HG02840 (cell line): ENCODE results near the gene SPATS2.
"Not testable (repeated sequence)": the region's sequence is repeated elsewhere in the genome, so short reads cannot be mapped to it uniquely, and the experiment has no call there.

ENCODE experiments used
- ATAC-seq: cut with Tn5 transposase; IDR thresholded peaks from one replicate; pipeline ENCODE4 v1.9.1; 2021; ENCODE audit warnings: mild to moderate bottlenecking, moderate library complexity, moderate number of reproducible peaks; ENCODE audit not compliant: unreplicated experiment, low FRiP score

The SPATS2 gene

DNA sequence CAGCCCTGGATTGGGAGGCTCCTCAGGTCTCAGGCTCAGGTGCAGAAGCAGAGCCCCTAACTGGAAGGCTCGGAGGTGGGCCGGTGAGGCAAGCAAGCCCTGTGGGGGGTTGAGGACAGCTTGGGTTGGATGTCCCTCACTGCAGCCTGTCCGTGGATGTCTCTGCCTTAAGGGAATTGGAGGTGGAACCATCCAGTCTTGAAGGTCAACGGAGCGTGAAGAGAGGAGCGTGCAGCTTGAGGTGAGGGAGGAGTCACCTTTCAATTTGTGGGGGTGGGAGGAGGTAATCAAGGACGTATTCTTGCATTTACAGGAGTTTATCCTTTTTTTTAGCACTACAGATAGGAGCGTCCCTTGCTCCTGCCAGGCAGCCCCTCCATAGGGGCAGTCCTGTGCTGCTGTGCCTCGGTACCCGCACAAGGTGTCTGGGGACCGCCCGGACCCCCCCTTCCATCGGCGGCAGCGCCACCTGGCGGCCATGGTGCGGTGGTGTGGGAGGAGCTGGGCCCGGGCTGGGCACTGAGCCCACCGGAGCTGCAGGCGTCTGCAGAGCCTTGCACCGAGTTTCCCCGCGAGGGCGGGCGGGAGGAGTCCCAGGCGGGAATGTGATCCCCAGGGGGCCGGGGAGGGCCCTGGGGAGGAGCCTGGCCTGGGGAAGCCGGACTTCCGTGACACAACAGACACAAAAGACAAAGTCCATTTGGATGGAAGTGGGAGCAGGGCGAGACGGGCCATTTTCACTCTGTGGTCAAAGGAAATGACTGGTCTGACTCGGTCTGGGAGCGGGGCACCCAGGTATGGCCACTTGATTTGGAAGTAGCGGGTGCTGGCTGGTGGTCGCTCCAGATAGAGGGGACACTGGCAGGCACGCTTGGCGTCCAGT is 19.7 kb upstream of the SPATS2 start:
- no peak for ATAC-seq

DNA sequence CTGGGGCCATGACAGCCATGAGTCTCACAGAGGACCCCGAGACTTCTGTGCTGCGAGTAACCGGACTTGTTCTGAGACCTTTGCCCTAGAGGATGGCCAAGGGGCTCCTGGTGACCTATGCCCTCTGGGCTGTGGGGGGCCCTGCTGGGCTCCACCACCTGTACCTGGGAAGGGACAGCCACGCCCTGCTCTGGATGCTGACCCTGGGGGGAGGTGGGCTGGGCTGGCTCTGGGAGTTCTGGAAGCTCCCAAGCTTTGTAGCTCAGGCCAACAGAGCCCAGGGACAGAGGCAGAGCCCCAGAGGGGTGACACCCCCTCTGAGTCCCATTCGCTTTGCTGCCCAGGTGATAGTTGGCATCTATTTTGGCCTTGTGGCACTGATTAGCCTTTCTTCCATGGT is 18.5 kb upstream of the SPATS2 start:
- no peak for ATAC-seq

GRCh38 chr12:49349266-49349665 is 18.0 kb upstream of the SPATS2 start:
- ATAC-seq = no peak

DNA sequence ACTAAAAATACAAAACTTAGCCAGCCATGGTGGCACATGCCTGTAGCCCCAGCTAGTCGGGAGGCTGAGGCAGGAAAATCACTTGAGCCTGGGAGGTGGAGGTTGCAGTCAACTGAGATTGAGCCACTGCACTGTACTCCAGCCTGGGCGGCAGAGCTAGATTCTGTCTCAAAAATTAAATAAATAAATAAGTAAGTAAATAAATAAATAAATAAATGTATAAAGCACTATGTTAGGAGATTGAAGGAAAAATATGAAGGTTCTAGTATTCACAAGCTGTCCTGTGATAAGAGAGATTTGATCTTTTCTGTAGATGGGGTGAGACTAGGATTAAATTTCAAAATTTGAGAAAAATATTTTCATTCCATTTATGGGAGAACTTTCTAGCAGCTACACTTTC is 14.9 kb upstream of the SPATS2 start:
- ATAC-seq = no peak

GRCh38 chr12:49355913-49356312 is 11.3 kb upstream of the SPATS2 start:
- no peak for ATAC-seq

DNA sequence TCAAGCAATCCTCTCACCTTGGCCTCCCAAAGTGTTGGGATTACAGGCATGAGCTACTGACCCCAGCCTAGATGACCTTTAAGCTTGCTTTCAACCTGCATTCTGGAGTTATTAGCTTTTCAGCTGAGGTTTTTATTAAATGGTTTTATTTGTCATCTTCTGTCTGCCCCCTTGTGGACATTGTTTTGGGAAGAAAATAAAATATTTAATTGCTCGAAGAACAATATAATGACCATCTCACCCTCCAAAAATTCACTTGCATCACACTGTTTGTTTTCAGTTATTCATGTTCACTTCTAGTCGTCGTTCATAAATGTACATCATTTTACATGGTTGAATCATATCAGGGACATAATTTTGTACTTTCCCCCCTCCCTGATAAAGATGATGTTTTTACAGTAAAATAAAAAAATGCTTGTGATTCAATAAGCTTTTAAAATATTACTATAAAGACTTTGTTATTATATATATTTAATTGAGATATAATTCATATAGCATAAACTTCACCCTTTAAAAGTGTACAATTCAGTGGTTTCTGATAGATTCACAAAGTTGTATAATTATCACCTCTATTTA is 10.1 kb upstream of the SPATS2 start:
- no peak for ATAC-seq

DNA sequence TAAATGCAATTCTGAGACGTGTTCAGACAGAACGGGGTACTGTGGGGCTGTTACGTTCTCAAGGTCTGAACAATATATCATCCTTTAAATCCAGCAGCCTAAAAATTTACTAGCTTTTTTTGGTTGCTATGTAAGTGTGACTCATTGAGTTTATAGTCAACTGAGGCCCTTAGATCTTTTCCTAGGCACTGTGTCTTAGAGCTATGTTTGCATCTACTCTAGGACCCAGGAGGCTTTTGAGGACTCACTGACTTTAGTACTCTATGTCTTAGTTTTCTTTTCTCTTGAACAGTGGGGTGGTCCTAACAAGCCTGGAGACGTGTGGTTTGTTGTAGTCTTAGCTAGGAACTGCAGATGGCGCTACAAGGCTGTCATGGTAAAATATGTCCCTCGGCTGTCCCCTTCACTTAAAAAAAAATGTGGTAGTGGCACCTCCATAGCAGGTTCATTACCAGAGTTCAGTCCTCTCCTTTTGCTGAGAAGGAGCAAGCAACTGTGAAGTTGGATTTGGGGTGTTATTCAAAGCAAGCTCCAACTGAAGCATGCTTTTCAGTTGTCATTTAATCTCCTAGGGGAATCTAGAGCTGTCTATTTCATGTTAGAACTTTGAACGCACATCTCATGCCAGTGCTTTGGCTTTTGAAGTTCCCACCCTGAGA is 8.7 kb upstream of the SPATS2 start:
- no peak for ATAC-seq

GRCh38 chr12:49359671-49360070 is 7.6 kb upstream of the SPATS2 start:
- no peak for ATAC-seq

- ATAC-seq = no peak
Observed at GRCh38 chr12:49362077-49362476, 5.2 kb upstream of the SPATS2 start.

DNA sequence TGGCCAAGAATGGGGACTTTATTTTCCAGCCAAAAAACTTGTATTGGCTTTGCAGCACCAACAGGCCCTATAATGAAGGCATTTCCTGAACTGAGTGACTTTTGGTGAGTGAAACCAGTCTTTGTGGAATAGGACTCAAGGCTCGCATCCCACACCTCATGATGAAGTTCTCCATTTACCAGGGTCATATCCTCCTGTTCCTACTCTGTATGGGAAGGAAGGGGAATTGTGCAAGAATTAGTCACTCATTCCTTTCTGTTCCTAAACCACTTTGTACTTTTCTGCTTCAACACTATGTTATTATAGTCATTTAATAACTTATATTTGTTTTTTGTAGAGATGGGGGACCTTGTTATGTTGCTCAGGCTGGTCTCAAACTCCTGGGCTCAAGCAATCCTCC is 2.3 kb upstream of the SPATS2 start:
- ATAC-seq = no peak

DNA sequence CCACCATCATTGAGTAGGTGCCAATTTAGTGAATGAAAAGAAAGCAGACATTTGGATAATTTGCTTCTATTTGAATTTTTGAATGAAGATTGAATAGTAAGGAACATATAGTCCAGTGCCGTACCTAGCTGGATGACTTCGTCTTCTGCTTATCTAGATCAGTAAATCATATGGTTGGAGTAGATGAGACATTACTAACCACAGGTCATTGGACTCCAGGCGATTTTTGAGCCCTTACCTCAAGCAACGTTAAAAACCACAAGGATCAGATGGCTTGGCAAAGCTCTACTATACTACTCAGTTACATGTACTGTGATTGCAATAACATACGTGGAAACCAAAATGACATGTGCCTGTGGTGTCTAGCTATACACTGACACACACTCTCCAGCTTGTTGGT is 1.7 kb upstream of the SPATS2 start:
- no peak for ATAC-seq

- ATAC-seq = no peak
Observed at GRCh38 chr12:49366096-49366651, 1.1 kb upstream of the SPATS2 start.

DNA sequence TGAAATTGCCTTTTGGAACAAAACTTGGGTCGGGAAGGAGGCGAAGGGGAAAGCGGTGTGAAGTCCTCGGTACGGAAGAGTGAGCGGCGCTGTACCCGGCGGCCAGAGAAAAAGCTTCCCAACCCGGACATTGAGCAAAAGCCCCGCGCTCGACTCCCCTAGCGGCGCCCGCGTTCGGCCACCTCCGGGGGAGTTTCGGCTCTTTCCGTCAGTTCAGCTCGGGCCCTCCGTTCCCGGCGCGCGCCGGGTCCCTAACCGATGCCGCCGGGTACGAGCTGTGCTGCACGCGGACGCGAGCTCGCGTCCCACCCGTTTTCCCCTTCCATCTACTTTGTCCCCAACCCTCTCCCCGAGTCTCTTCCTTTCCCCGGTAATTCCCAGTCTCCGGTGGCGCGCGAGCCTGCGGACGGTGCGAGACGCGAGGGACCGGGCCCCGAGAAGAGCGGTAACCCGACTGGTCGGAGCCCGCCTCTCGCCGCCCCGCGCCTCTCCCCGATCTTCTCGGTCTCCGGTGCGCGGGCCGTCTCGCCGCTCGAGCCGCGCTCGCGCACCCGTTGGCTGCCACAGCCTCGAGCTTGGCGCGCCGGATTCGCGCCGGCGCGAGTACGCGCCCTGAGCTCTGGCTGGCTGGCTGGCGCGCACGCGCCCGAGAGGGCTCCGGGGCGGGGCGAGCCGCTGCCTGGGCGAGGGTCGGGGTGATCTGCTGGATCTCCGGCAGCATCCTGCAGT is 446 bp upstream of the SPATS2 start:
- ATAC-seq = peak; percentile 55

- no peak for ATAC-seq
Observed at GRCh38 chr12:49368240-49368600, 958 bp downstream of the SPATS2 start.

DNA sequence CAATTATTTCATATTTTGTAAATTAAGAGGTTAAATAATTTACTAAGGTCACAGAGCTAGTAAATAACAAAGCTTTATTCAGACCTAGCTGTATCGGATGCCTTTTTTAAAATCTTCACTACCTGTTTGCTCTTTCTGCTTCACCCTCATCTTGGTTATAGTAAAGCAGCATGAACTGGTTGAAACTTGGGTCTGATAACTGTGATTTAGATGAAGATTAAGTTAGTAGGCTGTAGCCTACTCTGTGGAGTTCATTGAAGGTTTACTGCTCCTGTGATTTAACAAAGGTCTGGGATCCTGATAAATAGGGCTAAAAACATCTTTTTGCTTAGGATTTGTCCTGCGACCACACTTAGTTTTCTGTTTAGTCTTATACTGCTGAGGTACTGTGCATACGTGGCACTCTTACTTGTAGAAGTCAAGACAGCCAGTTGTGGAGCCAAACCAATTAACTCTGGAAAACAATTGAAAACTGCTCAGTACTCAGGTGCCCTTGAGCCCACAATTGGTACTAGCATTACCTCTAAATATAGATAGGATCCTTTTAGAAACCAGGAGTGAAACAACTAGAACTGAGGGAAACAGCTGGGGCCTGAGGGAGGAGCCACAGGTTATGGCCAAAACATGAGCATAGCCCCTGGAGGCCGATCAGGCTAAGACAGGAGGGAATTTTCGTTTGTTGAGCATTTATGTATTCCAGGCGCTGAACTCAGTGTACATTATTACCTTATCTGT is 2.3 kb downstream of the SPATS2 start:
- no peak for ATAC-seq

DNA sequence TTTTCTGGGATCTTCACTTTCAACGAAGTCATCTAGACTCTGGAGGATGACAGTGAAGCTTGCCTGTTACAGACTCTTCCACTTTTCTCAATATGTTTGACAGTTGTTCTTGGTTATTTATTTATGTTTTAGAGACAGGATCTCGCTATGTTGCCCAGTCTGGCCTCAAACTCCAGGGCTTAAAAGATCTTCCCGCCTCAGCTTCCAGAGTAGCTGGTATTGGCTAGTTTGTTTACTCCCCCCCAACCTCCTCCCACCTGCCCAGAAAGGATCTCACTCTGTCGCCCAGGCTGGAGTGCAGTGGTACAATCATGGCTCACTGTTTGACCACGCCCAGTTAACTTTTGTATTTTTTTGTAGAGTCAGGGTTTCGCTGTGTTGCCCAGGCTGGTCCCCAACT is 3.3 kb downstream of the SPATS2 start:
- ATAC-seq = no peak

GRCh38 chr12:49375406-49375805 is 8.1 kb downstream of the SPATS2 start:
- no peak for ATAC-seq

GRCh38 chr12:49377386-49377785 is 10.1 kb downstream of the SPATS2 start:
- ATAC-seq = no peak

DNA sequence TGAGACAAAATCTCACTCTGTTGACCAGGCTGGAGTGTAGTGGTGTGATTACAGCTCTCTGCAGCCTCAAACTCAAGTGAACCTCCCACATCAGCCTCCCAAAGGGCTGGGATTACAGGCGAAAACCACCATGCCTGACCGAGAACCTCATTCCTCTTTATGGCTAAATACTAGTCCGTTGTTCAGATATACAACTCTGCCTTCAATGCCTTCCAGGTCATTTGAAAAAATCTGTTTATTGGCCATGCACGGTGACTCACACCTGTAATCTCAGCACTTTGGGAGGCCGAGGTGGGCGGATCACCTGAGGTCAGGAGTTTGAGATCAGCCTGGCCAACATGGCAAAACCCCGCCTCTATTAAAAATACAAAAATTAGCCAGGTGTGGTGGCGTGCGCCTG is 12.9 kb downstream of the SPATS2 start:
- ATAC-seq = not testable (repeated sequence)
